ENCODE data around the gene KSR2.

KSR2 gene

DNA sequence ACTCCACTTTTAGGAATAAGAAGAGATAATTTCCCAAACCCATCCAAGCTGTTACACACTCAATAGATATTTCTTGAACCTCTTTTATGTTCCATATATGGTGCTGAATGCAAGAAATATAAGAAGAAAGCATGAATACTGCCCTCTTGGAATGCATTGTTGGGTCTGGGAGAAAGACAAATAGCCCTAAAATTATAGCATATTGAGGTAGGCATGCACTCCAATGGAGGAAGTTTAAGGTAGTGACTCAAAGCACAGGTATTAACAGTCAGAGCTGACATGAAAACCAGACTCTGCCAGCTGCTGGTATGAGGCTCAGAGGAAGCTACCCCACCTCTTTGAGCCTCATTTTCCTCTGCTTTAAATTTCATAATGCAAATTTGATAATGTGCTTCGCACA lies 346.0 kb downstream of the KSR2 start:
- DNase-seq (ENCODE audit: low spot score): no peak

DNA sequence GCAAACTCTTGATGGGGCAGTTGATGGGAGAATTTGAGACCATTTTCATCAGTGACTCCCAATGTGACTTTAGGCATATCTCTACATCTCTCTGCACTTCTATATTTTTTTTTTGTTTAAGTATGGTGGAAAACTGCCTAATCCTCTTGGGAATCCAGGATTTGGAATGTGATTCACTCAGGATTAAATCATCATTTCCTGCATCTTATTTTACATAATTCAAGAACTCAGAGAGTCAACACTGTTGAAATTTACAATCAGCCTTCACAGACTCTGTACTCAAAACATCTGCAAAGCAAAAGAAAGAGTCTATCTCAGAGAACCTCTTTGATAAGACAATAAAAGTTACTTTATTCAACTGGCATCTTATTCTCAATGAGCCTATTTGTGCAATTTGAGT lies 346.7 kb downstream of the KSR2 start:
- no peak for DNase-seq (ENCODE audit: low spot score)

DNA sequence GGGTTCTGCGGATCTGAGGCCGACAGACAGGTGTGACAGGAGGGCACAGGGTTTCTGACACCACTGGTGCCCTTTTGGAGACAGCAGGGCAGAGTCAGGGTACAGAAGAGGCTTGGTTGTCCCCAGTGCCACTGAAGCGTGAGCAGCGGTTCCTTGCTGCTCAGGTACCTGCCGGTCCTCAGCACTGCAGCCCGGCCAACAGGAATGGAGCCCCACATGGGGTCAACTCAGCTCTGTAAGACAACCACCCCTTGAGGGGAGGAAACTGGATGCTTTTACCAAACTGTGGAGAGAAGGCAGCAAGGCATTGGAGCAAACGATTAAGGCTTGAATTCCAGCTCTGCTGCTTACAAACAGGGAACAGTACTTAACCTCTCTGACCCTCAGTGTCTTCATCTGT lies 361.0 kb downstream of the KSR2 start:
- DNase-seq (ENCODE audit: low spot score): no peak

DNA sequence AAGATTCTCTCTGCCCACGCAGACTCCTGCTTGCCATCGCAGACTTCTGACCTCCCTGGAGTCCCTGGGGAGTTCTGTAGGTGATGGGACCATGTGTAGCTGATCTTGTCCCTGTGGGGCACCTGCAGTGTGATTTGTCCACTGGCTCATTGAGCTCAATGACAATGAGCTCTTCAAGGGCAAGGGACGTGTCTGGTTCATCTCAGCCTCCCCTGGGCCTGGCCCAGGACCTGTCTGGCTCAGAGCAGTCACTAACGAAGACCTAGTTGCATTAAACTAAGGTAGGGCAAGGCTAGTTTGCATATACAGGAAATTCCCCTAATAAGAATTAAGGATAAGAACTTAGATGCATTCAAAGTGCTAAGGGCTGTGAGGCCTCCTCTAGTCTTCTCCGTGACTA lies 361.8 kb downstream of the KSR2 start:
- DNase-seq (ENCODE audit: low spot score): no peak

DNA sequence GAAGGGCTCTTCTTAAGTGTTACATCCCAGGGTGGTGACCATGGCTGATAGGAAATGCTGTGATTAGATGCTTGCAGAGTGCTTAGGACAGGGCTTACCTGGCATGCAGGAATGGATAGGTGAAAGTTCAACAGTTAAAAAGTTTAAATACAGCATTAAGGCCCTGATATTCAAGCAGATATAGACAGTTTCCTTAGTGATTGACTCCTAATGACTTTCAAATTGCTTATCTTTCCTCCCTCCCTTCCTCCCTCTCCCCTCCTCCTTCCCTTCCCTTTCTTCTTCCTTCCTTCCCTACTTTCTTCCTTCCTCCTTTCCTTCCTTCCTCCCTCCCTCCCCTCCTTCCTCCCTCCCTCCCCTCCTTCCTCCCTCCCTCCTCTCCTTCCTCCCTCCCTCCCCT lies 362.8 kb downstream of the KSR2 start:
- no peak for DNase-seq (ENCODE audit: low spot score)

DNA sequence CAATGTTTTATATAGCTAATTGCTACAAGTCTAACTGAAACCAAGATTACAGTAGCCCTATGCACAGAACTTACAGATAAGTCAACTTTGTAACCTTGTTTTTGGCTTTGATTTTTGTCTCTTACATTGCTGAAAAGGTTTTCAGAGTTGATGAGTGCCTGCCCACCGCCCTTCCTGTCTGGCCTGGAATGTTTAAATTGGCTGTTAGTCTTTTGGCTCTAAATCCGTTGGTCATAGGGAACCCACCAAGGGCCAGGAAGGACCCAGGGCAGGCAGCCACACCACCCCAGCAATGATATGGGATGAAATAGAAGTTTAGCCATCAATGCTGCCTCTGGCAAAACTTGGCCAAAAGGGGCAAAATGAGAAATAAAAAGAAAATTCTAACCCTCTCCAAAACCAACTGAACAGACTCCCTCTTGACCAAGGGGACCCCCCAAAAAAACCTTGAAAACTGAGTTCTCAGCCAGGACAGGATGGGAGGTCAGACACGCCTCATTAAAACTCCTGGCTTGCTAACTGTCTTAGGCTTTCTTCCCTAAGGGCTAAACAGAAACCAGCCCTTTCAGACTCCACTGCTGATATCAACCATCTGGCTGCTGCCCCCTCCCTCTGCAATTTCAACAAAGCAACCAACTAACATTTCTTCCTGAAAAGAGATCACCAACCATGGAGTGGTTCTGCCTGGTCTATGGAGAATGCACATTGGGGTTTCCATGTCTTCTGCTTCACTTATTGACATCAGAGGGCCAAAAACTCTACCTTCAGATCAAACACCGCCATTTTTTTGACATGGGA lies 365.3 kb downstream of the KSR2 start:
- DNase-seq (ENCODE audit: low spot score): no peak

DNA sequence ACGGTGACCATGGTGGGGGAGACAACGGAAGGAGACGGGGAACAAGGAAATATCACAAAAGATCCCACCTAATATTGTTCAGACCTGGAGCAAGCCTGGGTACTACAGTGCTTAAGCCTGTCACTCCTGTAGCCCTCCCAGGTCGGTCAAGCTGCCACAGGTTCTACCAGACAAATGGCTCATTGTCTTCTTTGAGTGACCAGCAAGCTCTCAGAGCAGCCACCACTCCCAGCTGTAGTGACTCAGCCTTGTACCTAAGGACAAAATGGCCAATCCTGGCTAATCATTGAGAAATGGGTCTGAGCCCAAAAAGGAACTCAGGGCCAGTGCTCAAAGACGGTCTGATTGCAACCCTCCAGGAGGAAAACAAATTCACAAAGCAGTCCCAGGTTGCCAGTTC lies 368.9 kb downstream of the KSR2 start:
- no peak for DNase-seq (ENCODE audit: low spot score)

DNA sequence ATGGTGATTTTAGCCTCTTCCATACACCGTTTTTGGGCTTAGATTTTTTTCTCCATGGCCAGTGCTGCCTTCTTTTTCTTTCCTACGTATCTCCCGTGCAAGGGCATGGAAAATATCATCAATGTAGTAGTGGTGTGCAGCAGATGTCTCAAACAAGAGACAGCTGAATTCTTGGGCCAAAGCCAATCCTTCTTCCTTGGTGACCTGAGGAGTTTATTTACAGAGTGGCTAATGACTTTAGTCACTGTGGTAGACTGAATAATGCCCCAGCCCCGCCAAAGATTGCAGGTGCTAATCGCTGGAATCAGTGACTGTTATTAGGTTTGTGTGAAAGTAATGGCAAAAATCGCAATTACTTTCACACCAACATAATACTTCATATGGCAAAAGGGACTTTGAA lies 371.8 kb downstream of the KSR2 start:
- no peak for DNase-seq (ENCODE audit: low spot score)

DNA sequence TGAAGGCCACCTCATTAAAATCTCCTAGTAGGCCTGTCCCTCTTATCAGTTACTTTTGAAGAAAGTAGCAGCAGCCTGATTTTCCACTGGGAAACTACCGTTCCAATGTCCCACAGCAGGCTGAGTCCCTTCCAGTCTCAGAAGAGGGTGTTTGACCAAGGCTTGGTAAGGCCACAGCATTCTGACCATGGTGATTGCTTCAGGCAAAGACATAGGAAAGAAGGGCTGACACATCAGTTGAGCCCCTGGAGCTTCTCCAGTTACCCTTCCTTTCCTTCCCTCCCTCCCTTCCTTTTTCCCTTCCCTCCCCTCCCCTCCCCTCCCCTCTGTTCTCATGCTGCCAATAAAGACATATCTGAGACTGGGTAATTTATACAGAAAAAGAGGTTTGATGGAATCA lies 373.0 kb downstream of the KSR2 start:
- no peak for DNase-seq (ENCODE audit: low spot score)

DNA sequence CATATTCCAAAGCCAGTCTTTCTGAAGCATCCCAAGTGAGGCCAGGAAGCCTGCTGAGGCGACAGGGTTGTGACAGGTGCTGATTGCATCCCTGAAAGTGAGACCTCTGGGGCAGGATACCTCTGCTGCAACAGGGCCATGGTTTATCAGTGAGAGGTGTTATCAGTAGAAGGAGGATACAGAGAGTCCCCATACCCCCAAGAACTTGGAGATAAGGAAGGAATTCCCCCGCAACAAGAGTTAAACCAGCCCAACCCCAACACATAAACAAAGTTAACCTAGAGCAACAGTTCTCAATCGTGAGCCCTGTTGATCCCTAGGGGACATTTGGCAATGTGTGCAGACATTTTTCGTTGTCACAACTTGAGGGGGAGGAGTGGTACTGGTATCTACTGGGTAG lies 374.3 kb downstream of the KSR2 start:
- DNase-seq (ENCODE audit: low spot score): no peak

DNA sequence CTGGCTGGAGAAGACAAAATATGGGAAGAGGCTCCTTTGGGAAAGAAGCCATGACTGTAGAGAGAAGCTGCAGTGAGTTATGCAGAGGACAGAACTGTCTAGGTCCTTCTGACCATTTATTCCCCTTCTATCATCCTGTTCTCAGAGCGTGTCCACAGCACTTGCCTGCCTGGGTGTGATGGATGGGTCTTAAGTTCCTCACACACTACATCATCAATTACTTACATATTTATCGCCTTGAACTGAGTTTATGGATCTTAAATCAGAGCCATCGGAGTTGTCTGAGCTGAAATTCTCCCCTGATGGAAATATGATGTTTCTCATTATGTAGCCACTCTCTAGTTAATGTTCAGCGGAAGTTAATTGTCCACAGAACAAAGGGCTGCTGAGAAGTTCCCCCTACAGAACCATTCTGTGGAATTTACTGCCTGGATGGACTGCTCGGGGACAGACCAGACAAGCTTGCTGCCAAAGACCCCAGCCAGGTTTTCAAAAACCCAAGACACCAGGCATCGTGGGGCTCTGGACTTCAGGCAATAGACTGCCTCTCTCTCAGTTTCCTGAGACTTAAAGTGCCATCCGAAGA lies 374.9 kb downstream of the KSR2 start:
- DNase-seq (ENCODE audit: low spot score): no peak

DNA sequence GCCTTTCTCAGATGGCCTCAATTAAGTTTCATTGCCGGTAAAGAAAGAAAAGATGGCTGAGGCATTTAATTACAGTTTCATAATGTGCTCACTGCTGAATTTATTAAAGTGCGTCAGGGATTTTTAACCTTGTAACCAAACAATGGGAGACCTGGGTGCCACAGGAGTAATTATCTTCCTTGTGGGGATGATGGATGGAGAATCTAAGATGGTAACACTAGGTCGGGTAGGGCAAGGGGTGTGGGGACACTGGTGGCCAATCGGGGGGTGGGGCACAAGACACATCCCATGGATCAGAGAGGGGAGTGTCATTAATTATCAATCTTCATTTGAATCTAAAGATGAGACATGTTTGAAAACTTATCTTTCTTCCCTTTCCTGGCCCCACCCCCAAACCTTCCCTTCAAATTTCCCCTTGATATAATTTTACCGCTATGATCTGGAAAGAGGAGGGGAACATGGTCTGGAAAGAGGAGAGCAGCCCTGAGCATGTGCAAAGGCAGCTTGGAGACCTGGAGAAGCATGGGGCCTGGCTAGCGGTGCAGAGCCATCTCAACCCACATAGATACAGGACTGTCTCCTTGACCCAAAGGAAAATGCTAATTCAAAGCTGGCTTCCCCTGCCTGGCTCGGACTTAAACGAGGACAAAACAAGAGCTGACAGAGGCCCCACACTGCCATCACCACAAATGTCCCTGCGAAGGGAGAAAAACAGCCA lies 376.0 kb downstream of the KSR2 start:
- no peak for DNase-seq (ENCODE audit: low spot score)

DNA sequence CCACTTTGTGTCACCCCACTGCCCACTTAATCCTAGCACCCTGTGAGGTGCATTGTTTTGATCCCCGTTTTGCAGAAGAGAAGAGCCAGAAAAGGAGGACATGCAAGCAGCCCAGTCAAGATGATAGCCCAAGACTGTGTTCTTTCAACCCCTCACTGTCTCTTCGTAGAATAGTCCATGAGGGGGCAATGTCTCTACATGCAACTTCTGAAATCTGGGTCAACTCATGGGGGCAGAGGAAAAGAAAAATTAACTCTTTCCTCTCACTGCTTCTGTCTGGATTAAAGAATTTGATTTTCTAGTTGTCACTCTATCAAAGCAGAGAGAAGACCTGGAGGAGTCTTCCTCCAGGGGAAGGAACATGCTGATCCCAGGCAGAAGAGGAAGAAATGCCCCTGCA lies 377.8 kb downstream of the KSR2 start:
- DNase-seq (ENCODE audit: low spot score): no peak

DNA sequence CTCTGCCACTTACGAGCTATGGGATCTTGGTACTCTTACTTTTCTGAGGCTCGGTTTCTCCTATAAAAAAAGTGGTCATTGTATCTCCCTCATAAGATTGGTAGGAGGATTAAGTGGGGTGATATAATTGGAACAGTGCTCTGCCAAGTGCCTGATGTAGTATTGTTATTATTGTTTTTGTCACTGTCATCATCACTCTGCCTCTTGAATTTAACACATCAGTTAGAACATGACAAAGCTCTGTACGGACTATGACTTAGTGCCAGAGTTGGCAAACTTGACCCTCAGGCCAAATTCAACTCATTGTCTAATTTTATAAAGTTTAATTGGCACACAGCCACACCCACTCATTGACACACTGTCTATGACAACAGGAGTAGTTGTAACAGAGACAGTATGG lies 378.4 kb downstream of the KSR2 start:
- DNase-seq (ENCODE audit: low spot score): no peak

DNA sequence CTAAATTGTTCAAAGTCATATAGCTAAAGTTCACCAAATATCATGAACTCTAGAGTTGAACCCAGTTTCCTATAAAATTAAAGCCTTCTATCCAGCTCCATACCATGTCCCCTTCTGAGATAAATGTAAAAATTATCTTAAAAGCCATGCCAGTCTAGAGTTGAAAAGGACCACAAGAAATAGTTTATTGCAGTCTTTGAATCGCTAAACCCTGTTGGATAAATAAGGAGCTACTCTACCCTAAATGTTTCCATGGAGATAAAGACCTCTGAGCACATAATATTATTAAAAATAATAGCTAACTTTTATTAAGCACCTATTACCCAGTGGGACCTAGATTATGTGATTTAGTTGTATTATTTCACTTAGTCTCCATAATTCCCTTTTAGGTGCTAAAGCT lies 379.8 kb downstream of the KSR2 start:
- DNase-seq (ENCODE audit: low spot score): no peak

DNA sequence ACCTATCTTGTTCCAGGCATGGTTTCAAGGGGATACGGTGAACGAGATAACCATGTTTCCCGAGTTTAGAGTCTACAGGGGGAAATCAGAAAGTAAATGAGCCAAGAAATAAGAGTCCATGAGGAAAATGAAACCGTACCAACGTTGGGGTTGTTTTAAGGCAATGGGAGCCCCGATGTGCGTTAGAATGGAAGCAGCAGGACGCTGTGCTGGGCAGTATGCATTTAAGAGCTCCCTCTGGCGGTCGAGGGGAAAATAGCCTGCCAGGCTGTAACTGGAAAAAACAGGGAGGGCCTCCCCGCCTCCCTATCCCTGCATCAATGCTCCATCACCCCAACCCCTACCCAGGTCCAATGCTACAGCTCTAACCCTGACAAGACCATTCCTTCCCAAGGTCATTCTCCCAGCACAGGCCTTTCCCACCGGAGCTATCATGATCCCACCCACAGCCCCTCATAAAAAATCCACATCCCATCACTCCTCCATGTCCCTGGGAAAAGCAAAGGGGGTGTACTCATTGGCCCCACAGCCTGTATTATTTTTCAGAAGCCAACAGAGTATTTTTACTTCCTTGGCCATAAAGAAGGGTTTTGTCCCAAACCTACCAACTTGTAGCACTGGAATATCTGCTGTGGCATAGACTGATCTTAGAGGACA lies 381.0 kb downstream of the KSR2 start:
- peak; percentile 43 for DNase-seq (ENCODE audit: low spot score)

DNA sequence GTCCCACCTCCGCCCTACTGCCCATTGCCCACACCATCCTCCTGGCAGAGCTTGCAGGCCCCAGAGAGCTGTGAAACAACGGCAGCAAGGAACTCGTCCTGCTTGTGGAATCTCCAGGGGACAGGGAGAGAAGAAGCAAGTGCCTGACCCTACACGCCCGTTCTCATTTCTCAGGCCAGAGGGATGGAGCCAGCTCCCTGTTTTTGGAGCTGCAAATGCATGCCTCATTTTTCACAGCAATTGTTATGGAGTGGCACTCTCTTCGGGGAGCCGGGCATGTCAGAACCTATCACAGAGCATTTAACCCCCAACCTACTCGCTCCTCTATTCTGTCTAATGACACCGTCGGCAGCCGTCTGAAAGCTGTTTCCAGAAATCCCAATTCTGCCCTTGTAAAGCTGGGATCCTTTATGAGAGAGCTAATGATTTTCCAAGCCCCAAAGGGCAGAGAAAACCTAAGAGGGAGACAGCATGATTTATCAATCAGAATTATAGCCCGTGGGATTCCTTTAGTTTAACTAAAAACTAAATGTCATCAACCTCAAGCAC lies 385.0 kb downstream of the KSR2 start:
- DNase-seq (ENCODE audit: low spot score): no peak

DNA sequence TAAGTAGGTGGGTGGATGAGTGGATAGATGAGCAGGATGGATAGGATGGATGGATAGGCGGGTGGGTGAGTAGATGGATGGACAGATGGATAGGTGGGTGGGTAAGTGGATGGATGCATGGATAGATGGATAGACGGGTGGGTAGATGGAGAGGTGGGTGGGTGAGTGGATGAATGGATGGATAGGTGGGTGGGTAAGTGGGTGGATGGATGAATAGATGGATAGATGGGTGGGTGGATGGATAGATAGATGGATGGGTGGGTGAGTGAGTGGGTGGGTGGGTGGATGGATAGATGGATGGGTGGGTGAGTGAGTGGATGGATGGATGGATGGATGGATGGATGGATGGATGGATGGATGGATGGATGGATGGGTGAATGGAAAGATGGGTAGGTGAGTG lies 385.7 kb downstream of the KSR2 start:
- DNase-seq (ENCODE audit: low spot score): no peak

DNA sequence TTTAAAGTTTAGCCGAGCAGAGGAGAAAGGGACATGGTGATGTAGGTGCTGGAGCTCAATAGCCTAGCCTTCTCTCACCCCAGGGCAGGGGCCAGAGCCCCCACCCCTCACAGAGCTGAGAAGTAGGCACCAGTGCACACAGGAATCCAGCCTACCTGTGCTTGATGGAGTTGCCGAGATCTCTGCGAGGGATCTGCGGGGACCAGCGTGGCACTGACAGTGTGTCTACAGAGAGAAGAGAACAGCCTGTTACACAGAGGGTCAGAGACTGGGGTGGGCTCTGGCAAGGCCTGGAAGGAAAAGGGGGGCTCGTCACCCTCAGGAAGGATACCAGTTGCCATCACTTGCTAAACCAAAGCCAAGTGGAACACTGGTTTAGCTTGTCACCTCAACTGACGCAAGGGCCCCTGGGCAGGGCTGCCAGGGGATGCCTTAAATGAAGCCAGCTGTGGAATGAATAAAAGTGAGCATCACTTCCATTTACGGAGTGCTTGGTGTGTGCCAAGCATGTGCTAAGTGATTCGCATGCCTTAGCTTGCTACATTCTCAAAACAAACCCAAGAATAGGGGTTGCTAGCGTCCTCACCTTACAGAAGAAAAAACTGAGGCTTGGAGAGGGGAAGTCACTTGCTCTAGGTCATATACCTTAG lies 386.5 kb downstream of the KSR2 start:
- DNase-seq (ENCODE audit: low spot score): no peak

DNA sequence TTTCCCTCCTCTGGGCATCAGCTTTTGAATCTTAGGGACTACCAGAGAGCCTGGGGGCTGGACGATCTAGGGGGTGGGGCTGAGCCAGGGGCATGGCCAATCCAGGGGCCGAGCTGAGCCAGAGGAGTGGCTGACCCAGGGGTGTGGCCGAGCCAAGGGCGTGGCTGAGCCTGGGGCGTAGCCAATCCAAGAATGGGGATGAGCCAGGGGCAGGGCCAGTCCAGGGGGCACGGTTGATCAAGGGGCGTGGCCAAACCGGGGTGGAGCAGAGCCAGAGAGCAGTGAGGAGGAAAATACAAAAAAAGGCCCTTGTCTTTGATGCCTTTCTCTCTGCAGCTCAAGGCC lies 388.1 kb downstream of the KSR2 start:
- DNase-seq (ENCODE audit: low spot score): no peak

DNA sequence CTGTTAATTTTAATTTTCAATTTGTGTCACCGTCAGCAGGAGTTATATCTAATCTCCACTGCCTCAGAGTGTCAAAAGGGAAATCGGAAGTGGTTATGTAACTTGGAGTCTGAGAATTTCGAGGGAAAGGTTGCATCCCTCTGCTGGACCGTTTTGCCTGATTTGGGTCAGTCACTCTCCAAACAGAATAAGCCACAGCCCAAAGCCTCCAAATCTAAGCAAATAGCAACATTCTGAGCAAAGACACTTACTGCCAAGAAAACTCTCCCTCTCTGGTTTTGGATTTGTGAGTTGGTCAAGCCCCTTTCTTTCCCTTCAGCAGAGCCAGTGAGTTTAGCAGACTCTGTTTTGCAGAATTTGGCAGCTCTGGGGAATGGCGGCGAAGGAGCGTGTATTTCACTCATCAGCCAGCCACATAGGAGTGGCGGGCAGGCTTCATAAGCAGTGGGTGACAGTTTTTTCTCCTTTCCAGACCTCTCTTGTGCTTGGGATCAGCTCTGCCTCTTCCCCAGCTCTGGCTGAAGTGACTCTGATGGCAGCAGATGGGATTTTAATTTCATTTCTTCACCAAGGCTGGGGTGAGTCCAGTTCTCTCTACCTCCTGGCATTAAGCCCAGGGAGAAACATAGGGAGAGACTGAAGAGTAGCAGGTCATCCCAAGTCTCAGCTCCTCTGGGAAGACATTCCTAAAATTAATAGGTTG lies 388.6 kb downstream of the KSR2 start:
- DNase-seq (ENCODE audit: low spot score): no peak
